Left renal pelvis (tissue), 4 donors: ENCODE results near the gene STARD13. TPM values are rescaled to one million over a fixed set of nuclear protein-coding genes. Genes with fewer than 3 reads are reported as not detected.

Experiments used
- DNase-seq, 4 donors: peaks; one replicate each; pipeline ENCODE4 v3.0.0-alpha.2; 2013; ENCODE audit warnings: low read depth in 4 of 4, low spot score in 3 of 4
- polyA plus RNA-seq, 4 donors: library from polyadenylated mRNA; unstranded; fragments of 120-200 nt; gene quantifications; one replicate each; pipeline ENCODE4 v1.2.1, GENCODE V29; 2013; ENCODE audit not compliant: insufficient read length in 4 of 4

Gene STARD13
- polyA plus RNA-seq, 4 donors: 17.5 to 25.4 (median 23.7) TPM

DNA sequence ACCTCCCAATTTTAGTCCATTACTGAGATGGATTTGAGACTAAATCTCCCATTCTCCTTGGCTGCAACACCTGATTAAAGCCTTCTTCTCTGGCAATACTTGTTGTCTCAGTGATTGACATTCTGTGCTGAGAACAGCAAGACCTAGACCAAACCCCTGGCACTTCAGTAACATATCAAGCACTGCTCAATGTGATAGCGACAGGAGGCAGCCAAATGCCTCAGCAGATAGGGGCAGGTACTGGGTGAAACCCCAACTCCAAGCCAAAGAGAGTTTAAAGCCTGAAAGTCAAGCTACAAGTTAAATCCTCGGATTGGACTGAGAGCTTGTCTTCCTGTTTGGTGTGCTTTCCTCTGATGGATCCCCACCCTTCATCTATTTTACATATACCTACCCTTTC lies 52.7 kb downstream of the STARD13 start:
- no peak for DNase-seq

- DNase-seq: no peak
Measured at GRCh38 chr13:33231339-33231738, 54.2 kb downstream of the STARD13 start.

DNA sequence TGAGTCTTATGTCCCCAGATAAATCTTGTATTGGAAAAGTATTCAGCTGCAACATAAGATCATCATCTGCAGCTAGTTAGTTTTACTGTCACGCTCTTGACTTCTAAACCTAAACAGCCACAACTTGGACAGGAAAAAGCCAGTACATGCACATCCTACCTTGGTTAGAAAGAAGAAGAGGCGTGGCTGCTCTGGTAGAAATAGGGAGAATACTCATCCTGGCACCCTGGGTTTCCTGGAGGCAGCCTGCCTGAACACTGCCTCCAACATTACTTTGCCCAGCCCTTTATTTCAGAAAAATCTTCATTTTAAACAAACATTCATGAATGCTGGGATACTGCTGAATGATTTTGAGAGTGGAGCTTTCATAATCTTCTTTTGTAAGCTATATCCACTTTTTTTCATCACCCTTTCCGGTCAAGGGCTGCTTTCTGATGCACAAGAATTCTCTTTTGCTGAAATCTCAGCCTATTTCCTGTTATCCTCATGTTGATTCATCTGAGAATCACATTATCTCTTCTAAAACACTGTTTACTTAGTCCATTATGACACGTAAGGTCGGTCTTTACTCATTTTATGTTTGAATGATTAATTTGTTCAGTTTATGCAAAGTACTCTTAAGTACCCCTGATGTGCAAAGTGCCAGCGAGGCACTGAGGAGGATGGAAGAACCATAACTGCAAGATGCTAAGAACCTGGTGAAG lies 55.2 kb downstream of the STARD13 start:
- DNase-seq: no peak

DNA sequence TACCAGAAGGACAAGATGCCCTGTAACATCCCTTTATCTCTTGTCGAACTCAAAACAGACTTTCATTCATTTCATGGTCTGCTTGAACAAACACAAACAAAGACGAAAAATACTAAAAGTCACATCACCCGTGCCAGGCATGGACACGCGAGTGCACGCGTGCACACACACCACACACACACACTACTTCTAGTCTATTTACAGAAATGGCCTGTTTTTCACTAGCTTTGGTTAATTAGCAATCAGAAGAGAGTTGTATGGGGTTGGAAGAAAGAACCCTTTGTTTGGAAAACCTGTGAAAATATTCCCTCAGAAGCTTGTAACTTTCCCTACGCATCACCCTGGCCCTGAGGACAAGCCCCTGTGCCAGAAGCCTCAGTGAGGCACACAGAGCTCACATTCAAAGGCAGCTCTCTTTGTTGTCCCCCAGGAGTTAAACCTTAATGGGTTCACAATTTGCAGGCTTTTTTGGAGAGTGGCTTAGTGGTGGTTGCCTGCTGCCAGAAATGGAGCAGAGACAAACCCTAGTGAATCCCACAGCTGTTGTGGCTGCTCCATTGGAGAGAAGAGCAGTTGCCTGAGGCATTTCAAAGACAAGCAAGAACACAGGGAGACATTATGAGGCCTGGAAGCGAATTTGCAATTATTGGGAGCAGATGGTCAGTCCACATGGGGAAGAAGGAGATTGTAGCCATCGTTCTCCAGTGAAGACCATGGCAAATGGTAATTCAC lies 55.9 kb downstream of the STARD13 start:
- no peak for DNase-seq

DNA sequence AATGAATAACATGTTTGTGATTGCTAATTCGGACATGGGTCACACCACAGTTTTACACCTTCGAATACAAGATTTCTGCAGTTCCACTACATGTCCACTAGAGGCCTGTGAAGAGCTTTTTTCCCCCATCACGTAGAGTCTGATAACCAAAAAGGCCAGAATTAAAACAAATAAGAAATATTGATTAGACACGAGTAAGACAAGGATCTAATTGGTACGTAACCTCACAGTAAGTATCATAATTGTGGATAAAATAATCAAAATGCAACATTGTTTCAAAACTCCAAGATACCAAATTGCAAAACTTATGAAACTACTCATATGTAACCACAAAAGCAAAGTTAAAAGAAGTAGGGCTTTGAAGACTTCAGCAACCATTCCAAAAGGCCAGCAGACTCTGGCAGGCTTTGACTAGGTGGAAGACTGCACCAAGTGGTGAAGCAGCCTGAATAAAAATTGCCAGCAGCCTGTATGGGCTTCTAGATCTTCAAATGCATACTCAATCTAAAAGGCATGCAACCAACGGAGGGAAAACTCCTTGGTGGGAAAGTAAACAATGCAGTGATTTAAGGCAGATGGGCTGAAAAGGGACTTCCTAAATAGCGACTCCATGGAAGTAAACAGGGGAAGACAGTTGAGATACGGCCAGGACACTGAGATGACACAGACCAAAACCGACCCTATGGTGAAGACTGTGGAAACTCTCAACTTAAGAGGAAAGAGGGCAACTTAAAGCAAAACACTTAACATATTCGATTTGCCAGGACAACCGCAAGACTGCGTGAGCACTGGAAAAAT lies 56.7 kb downstream of the STARD13 start:
- no peak for DNase-seq

- DNase-seq: no peak
Measured at GRCh38 chr13:33227927-33228647, 57.5 kb downstream of the STARD13 start.

- no peak for DNase-seq
Measured at GRCh38 chr13:33224686-33225085, 60.9 kb downstream of the STARD13 start.

GRCh38 chr13:33224191-33224590 lies 61.4 kb downstream of the STARD13 start:
- DNase-seq: no peak

- no peak for DNase-seq
Measured at GRCh38 chr13:33219926-33220325, 65.6 kb downstream of the STARD13 start.

DNA sequence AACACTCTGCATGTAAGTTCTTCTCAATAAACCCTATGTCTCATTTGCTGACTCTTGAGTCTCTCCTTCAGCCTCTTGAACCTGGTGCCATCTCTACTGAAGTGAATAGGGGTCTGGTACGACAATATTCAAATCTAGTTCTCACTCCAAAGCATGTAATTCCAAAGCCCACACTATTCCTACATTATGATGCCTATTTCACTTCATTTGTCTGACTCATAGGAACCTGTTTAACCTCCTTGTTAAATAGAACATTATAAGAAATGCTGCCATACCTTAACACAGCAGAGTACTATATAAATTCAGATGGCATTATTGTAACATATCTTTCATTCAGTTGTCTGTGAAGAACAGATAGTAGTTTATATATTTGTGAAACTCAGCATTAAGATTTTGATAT lies 67.1 kb downstream of the STARD13 start:
- DNase-seq: no peak

GRCh38 chr13:33218020-33218419 lies 67.5 kb downstream of the STARD13 start:
- DNase-seq: no peak

DNA sequence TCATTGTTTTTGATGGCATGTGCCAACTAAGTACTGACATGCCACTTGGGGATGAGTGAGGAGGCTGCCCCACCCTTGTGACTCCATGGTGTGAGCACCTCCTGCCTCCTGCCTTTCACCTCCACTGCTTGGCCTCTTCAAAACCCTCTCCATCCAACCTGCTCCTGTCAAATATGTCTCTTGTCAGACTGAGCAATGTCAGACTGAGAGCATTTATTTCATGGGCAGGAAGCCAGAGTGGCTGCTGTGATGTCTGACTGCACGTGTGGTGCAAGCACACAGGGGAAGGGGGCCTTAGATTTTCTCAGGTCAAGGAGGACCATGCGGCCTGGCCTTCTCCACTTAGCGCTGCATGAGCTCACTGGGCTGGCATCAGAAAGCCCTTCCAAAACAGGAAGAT lies 68.3 kb downstream of the STARD13 start:
- no peak for DNase-seq

DNA sequence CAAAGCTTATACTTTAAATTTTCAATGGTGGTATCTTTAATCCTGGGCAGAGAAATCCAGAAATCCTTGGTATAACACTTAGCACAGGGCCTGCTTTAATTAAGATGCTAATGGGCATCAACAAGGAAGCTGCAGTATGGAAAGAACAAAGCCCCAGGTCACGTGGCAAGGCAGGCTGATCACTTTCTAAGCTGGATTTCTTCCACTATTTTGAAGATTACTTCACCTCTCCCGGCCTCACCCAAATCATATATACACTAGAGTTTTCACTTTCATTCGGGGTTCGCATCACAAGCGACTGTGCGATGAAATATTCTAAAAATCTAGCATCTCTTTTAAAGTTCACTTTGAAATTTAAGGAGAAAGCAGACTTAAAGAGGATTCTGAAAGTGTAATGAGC lies 71.8 kb downstream of the STARD13 start:
- no peak for DNase-seq

- DNase-seq: no peak
Measured at GRCh38 chr13:33213024-33213768, 72.4 kb downstream of the STARD13 start.

- DNase-seq: no peak
Measured at GRCh38 chr13:33212396-33212795, 73.2 kb downstream of the STARD13 start.

DNA sequence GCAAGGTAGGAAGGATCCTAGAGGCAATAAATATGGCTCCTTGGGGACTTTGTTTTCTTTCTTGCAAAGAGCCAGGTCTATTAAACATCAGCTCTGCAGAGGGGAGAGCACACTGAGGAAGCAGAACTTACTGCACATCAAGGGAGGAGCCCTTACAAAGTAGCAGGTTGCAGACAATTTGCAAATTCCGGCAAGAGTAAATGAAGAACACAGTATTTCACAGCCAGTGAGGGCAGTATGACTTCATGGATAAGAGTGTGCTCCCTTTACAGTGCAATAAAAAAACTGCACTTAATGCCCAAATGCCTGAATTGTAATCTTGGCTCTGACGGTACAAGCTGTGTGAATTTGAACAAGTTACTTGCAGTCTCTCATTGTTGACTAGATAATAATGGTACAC lies 75.5 kb downstream of the STARD13 start:
- no peak for DNase-seq

DNA sequence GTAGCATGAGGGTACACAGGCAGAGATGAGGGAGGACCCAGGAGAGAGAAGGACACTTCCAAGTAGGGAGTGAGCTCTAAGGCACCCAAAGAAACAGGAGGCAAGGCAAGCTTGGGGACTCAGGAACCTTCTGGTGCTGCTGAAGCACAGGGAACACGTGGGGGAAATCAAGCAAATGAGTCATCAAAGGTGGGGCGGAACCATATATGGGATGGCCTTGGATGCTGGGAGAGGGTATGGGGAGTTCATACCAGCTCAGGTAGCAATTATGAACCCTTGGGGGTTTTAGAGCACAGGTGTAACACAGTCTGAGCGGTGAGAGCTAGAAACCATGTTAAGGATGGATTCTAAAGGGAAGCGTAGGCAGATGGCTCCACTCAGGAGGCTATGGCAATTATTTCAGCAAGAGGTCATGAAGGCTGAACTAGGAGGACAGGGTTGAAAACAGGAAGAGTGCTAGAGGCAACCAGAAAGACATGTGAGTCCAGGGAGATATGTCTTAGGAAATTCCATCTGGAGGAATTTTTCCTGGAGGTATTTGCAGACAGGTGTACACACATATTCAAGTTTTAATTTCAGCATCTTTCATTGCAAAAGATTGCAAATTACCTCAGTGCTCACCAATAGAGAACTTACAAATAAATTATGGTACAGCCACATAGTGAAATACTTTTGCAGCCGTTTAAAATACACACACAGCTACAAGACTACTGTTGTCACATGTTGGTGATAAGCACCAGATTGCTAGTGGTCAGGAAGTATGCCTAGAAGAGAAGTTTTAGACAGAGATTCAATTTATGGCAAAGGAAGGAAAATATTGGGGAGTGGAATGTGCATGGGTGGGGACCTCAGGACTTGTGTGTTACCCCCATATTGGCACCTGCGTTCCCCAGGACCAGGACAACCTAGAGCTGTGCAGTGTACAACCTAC lies 77.0 kb downstream of the STARD13 start:
- DNase-seq: no peak

- no peak for DNase-seq
Measured at GRCh38 chr13:33207615-33207961, 78.0 kb downstream of the STARD13 start.

DNA sequence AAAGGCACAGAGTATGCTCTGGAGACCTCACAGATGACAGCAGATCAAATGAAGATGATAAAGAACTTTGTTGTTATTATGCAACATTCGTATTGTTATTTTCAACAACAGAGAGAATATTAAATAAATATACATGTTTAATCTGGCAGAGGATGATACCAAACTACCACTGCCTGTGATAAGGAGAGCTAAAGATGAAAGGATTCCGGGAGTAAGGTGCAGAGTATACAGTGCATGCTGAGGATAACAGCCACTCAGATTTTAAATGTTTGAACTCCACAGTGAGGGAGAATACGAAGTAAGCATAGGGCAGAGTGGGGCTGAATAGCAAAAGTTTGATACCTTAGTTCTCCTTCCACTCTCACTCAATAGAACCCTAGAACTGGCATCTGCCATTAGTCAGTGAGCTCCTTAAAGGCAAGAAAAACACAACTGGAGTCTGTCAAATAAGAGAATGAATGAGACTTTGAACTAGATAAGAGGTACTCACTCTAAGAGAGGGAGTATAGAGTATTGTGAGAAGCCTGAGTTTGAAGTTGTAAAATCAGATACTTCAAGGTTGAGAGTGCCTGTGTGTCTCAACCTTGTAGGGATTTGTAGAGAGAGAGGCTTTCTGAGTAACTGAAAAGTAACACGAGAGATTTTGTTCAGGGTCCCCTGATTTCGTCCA lies 78.5 kb downstream of the STARD13 start:
- no peak for DNase-seq
